Fibroblast of lung (primary cell): ENCODE measurements around the gene STOM. TPM values are rescaled to one million over a fixed set of nuclear protein-coding genes. Genes with fewer than 3 reads are reported as not detected.
A peak's percentile ranks its signal among the peaks of the same experiment; 100 is the strongest.

ENCODE experiments used
- DNase-seq, 2 donors: peaks; one replicate each; pipeline versions ENCODE4 v3.0.0 to v3.0.0-alpha.2; 2010; ENCODE audit warnings: low read depth in 2 of 2
- H2AFZ ChIP-seq: 2 replicates; pipeline ENCODE4 v1.5.1; 2012; ENCODE audit warnings: low read length, control low read depth, inconsistent platforms
- H3K27ac ChIP-seq: 2 replicates; pipeline ENCODE4 v1.5.1; 2011; ENCODE audit warnings: low read length, control low read depth; ENCODE audit not compliant: insufficient read depth
- H3K27me3 ChIP-seq: 2 replicates; pipeline ENCODE4 v1.5.1; 2011; ENCODE audit warnings: mild to moderate bottlenecking, low read length; ENCODE audit not compliant: control insufficient read depth, insufficient read depth
- H3K36me3 ChIP-seq: 2 replicates; pipeline ENCODE4 v1.5.1; 2011; ENCODE audit warnings: low read length; ENCODE audit not compliant: control insufficient read depth, insufficient read depth
- H3K4me1 ChIP-seq: 2 replicates; pipeline ENCODE4 v1.5.1; 2011; ENCODE audit warnings: low read length; ENCODE audit not compliant: control insufficient read depth, insufficient read depth; ENCODE audit errors: extremely low read depth
- H3K4me2 ChIP-seq: 2 replicates; pipeline ENCODE4 v1.5.1; 2011; ENCODE audit warnings: low read length, control low read depth; ENCODE audit not compliant: insufficient read depth; ENCODE audit errors: extremely low read depth
- H3K4me3 ChIP-seq, 4 experiments: fragments of 200-600 bp in 1 of 4; sonication (generic) in 1 of 4; replicated peaks in 1 of 4; 2 replicates each; pipeline ENCODE4 v1.5.1; 2011 to 2016; ENCODE audit warnings: low read length in 4 of 4, low read depth in 3 of 4, mild to moderate bottlenecking in 3 of 4, control low read depth in 2 of 4, inconsistent platforms in 1 of 4, mixed read lengths in 1 of 4; ENCODE audit not compliant: insufficient read depth in 1 of 4; ENCODE audit errors: control extremely low read depth in 1 of 4
- H3K79me2 ChIP-seq: 2 replicates; pipeline ENCODE4 v1.5.1; 2012; ENCODE audit warnings: mild to moderate bottlenecking, low read length, inconsistent platforms; ENCODE audit not compliant: control insufficient read depth, insufficient read depth
- H3K9ac ChIP-seq: 2 replicates; pipeline ENCODE4 v1.5.1; 2011; ENCODE audit warnings: mild to moderate bottlenecking, low read length, control low read depth; ENCODE audit not compliant: insufficient read depth
- H3K9me3 ChIP-seq: 2 replicates; pipeline ENCODE4 v1.5.1; 2012; ENCODE audit warnings: low read depth, low read length; ENCODE audit not compliant: control insufficient read depth, insufficient read depth
- H4K20me1 ChIP-seq: 2 replicates; pipeline ENCODE4 v1.5.1; 2011; ENCODE audit warnings: low read length; ENCODE audit not compliant: control insufficient read depth, insufficient read depth; ENCODE audit errors: extremely low read depth
- EZH2 ChIP-seq: IDR thresholded peaks from 2 replicates; pipeline ENCODE4 v1.5.1; 2012; ENCODE audit warnings: low read length, control low read depth, mild to moderate bottlenecking; ENCODE audit errors: missing control alignments
- polyA plus RNA-seq, 2 donors: library from polyadenylated mRNA; depleted of rRNA in 1 of 2; stranded (reverse) in 1 of 2; unstranded in 1 of 2; fragments of >200 nt; gene quantifications; 2 replicates each; pipeline ENCODE4 v1.2.1, GENCODE V29; 2011 to 2012; ENCODE audit warnings: missing spikeins in 1 of 2
- total RNA-seq: library from RNA; depleted of rRNA; stranded (reverse); fragments of >200 nt; gene quantifications from 2 replicates; pipeline ENCODE4 v1.2.1, GENCODE V29; 2014
- TF ChIP-seq, protein P1 (sequence below), 2 donors: IDR thresholded peaks in 1 of 2; conservative IDR thresholded peaks in 1 of 2; 1 replicate in 1 of 2; 2 replicates in 1 of 2; pipeline ENCODE4 v1.5.1; 2011 to 2012; ENCODE audit warnings: low read length in 2 of 2, control low read depth in 1 of 2, inconsistent platforms in 1 of 2, low read depth in 1 of 2, mild to moderate bottlenecking in 1 of 2

STOM gene
- total and polyA plus RNA-seq, 2 donors (not counting 1 experiment from before 2014, with no cell fraction given): 248 to 536 TPM

DNA sequence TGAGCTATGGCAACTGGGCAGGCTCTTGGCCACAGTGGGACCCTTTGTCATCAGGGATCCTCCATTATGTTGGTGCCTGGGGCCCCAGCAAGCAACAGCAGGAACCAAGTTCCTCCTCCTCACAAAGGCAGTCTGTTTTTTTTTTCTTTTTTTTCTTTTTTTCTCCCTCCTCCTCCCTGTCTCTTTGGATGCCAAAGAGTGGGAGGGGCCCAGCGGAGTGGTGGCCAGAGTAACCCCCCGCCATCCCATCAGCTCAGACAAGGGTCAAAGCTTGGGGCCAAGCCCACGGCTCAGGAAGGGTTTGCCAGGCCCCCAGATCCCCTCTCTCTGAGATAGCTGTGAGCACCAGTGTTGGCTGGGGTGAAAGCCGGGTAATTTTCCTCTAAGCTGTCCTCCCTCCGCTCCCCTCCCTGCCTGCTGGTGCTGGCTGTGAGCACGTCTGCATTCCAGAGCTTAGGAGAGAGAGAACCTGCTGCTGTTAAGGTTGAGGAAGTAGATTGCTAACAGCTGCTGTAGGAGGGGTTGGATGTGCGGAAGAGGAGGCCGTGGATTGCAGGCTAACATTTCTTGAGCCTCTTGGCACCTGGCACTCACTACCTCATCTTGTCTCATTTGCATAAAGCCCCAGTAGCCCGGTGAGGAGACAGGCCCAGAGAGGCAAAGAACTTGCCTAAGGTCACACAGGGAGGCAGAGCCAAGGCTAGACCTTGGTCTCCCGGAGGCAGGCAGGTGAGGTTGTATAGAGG lies 80.9 kb downstream of the STOM start:
- peak overlapping the region; percentile 36 for H3K27ac ChIP-seq

More for the DNA sequence above, 80.9 kb downstream of the STOM start:
- H3K36me3 ChIP-seq: peaks cover 15% of the 10 kb centered on the region
- TF ChIP-seq, protein P1, sequence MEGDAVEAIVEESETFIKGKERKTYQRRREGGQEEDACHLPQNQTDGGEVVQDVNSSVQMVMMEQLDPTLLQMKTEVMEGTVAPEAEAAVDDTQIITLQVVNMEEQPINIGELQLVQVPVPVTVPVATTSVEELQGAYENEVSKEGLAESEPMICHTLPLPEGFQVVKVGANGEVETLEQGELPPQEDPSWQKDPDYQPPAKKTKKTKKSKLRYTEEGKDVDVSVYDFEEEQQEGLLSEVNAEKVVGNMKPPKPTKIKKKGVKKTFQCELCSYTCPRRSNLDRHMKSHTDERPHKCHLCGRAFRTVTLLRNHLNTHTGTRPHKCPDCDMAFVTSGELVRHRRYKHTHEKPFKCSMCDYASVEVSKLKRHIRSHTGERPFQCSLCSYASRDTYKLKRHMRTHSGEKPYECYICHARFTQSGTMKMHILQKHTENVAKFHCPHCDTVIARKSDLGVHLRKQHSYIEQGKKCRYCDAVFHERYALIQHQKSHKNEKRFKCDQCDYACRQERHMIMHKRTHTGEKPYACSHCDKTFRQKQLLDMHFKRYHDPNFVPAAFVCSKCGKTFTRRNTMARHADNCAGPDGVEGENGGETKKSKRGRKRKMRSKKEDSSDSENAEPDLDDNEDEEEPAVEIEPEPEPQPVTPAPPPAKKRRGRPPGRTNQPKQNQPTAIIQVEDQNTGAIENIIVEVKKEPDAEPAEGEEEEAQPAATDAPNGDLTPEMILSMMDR (conservative IDR thresholded peaks at IDR 0.05 in 1 of 2, IDR thresholded peaks at IDR 0.05 in 1 of 2; ENCODE audit: low read depth in 1 of 2, low read length in 2 of 2): no peak
- TF ChIP-seq EZH2: no peak
- H3K9ac ChIP-seq: no peak overlapping the region
- H3K9me3 ChIP-seq: no peaks in the 10 kb centered on the region
- no peaks in the 10 kb centered on the region for H3K27me3 ChIP-seq
- no peaks in the 10 kb centered on the region for H4K20me1 ChIP-seq
- H3K4me1 ChIP-seq: peaks cover 36% of the 10 kb centered on the region
- no peak overlapping the region for H2AFZ ChIP-seq
- peaks cover 10% of the 10 kb centered on the region for H3K79me2 ChIP-seq
- H3K4me2 ChIP-seq: peak overlapping the region; percentile 41
- H3K4me3 ChIP-seq: no peak overlapping the region
- DNase-seq: peak; percentile 50 to 92

Other genes starting within 250 kb of the STOM start
- 18.5 and 29.1 TPM in 2 replicates for gene RAB14, start 168.4 kb downstream of the STOM start, total RNA-seq
- gene RAB14, start 168.4 kb downstream of the STOM start, polyA plus RNA-seq: 46.6 and 52.3 TPM in 2 replicates
- gene GSN, start 102.1 kb downstream of the STOM start, total RNA-seq: 326 and 588 TPM in 2 replicates
- gene GSN, start 102.1 kb downstream of the STOM start, polyA plus RNA-seq: 388 and 432 TPM in 2 replicates
- gene GGTA1, start 129.6 kb upstream of the STOM start, total RNA-seq: under 0.01 TPM in 1 of 2 replicates, not detected in the other
- 0.03 TPM in 1 of 2 replicates, not detected in the other for gene GGTA1, start 129.6 kb upstream of the STOM start, polyA plus RNA-seq